ENCODE results near the gene ELFN2. TPM values are rescaled to one million over a fixed set of nuclear protein-coding genes. Genes with fewer than 3 reads are reported as not detected.
A peak's percentile ranks its signal among the peaks of the same experiment; 100 is the strongest.

The ELFN2 gene
- total RNA-seq, 2 donors from 2014 or later: 2.8 to 4.3 TPM

- Histone ChIP-seq H3K9me3 (no peaks in the 10 kb centered on the region), H3K36me3 (no peaks in the 10 kb centered on the region), H3K4me3 (peak overlapping the region; percentile 12 to 35), H3K4me1 (replicated peaks) (no peaks in the 10 kb centered on the region), H3K27me3 (replicated peaks; ENCODE audit: insufficient read depth) (no peaks in the 10 kb centered on the region), H3K27ac (no peak overlapping the region)
- no peak for DNase-seq (ENCODE audit: low spot score)
- 5% methylated on average over 47 of the region's 70 CpGs for WGBS
- no peak for TF ChIP-seq CTCF (IDR thresholded peaks at IDR 0.05)
- TF ChIP-seq POLR2A (IDR thresholded peaks at IDR 0.05): no peak
- TF ChIP-seq POLR2AphosphoS5 (IDR thresholded peaks at IDR 0.05): no peak
- intact Hi-C loops (cut with DNase I): no loop called here
Observed at GRCh38 chr22:37419969-37420685, 7.2 kb downstream of the ELFN2 start.

- no peaks in the 10 kb centered on the region for H3K27me3 ChIP-seq (replicated peaks; ENCODE audit: insufficient read depth)
- TF ChIP-seq POLR2AphosphoS5 (IDR thresholded peaks at IDR 0.05): no peak
- no peak for TF ChIP-seq POLR2A (IDR thresholded peaks at IDR 0.05)
- TF ChIP-seq CTCF (IDR thresholded peaks at IDR 0.05): no peak
- intact Hi-C loops (cut with DNase I): no loop called here
- WGBS: 25% methylated on average over 36 of the region's 43 CpGs
- no peaks in the 10 kb centered on the region for H3K36me3 ChIP-seq
- H3K9me3 ChIP-seq: no peaks in the 10 kb centered on the region
- no peaks in the 10 kb centered on the region for H3K4me1 ChIP-seq (replicated peaks)
- H3K27ac ChIP-seq: no peak overlapping the region
- peak overlapping the region; percentile 12 to 35 for H3K4me3 ChIP-seq
- DNase-seq (ENCODE audit: low spot score): no peak
Observed at GRCh38 chr22:37419370-37419968, 7.8 kb downstream of the ELFN2 start.

GRCh38 chr22:37418627-37419369, 8.5 kb downstream of the ELFN2 start:
- H3K4me1 ChIP-seq (replicated peaks): no peaks in the 10 kb centered on the region
- no peaks in the 10 kb centered on the region for H3K36me3 ChIP-seq
- H3K4me3 ChIP-seq: no peak overlapping the region
- intact Hi-C loops (cut with DNase I): no loop called here
- no peaks in the 10 kb centered on the region for H3K9me3 ChIP-seq
- TF ChIP-seq CTCF (IDR thresholded peaks at IDR 0.05) (no peak), POLR2AphosphoS5 (IDR thresholded peaks at IDR 0.05) (no peak), POLR2A (IDR thresholded peaks at IDR 0.05) (no peak)
- 48% methylated on average over 28 of the region's 28 CpGs for WGBS
- no peak for DNase-seq (ENCODE audit: low spot score)
- no peak overlapping the region for H3K27ac ChIP-seq
- H3K27me3 ChIP-seq (replicated peaks; ENCODE audit: insufficient read depth): no peaks in the 10 kb centered on the region

- no peaks in the 10 kb centered on the region for H3K36me3 ChIP-seq
- intact Hi-C loops (cut with DNase I): no loop called here
- H3K27ac ChIP-seq: no peak overlapping the region
- H3K27me3 ChIP-seq (replicated peaks; ENCODE audit: insufficient read depth): no peaks in the 10 kb centered on the region
- WGBS: 85% methylated on average over 6 of the region's 8 CpGs
- DNase-seq (ENCODE audit: low spot score): no peak
- no peak for TF ChIP-seq POLR2A (IDR thresholded peaks at IDR 0.05)
- no peak for TF ChIP-seq POLR2AphosphoS5 (IDR thresholded peaks at IDR 0.05)
- no peak for TF ChIP-seq CTCF (IDR thresholded peaks at IDR 0.05)
- H3K9me3 ChIP-seq: no peaks in the 10 kb centered on the region
- H3K4me3 ChIP-seq: no peak overlapping the region
- H3K4me1 ChIP-seq (replicated peaks): no peaks in the 10 kb centered on the region
Observed at GRCh38 chr22:37417677-37418348, 9.5 kb downstream of the ELFN2 start.

Data from prostate gland (tissue), 2 donors.